ENCODE data around the gene PTPMT1. TPM values are rescaled to one million over a fixed set of nuclear protein-coding genes. Genes with fewer than 3 reads are reported as not detected.

Gene PTPMT1
- polyA plus RNA-seq, 1 donor from 2014 or later, result 2.7 TPM

DNA sequence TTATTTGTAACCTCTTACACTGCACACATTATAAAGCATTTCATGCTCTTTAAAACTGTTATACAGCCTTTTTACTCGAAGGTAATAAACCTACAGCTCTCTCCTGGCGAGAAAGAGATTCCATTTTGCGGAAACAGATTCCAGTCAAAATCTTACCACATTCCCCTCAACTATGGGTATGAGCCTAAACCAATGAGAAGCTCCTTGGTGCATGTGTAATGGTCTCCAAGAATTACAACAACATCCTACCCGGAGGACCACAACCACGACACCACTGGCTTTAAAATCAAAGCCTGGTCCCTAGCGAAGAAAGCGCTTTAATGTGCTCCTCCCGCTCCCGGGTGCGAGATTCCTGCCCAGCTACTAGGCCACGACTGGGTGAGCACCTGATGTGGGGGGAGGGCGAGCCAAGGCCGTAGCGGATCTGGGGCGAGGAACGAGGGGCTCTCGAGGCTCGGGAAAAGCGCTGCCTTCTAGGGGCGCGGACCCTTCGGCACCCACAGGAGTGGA lies 13.3 kb upstream of the PTPMT1 start:
- H2AFZ ChIP-seq (ENCODE audit: low read depth, low read length), result peak overlapping the region; percentile 34
- H3K4me3 ChIP-seq (ENCODE audit: low read length), result peak overlapping the region; percentile 94
- no peaks in the 10 kb centered on the region for H3K9me3 ChIP-seq (ENCODE audit: low read length)
- H3K36me3 ChIP-seq (ENCODE audit: insufficient read depth, low read length), result no peaks in the 10 kb centered on the region
- H4K20me1 ChIP-seq (ENCODE audit: insufficient read depth), result no peaks in the 10 kb centered on the region
- H3K9me2 ChIP-seq (ENCODE audit: insufficient read depth, low read length), result no peaks in the 10 kb centered on the region
- peak overlapping the region; percentile 94 for H3K9ac ChIP-seq (ENCODE audit: low read length)
- H3F3A ChIP-seq (ENCODE audit: insufficient read depth, low read length, poor library complexity, severe bottlenecking), result no peaks in the 10 kb centered on the region
- TF ChIP-seq EZH2 (IDR thresholded peaks at IDR 0.05; ENCODE audit: borderline replicate concordance, insufficient read depth, low read length, poor library complexity, severe bottlenecking) (no peak), RAD21 (conservative IDR thresholded peaks at IDR 0.05) (no peak), TAF1 (IDR thresholded peaks at IDR 0.05; ENCODE audit: low read depth) (no peak), MXI1 (conservative IDR thresholded peaks at IDR 0.05; ENCODE audit: poor library complexity, severe bottlenecking) (no peak), POLR2AphosphoS5 (IDR thresholded peaks at IDR 0.05) (no peak), SMC3 (conservative IDR thresholded peaks at IDR 0.05; ENCODE audit: poor library complexity) (no peak), EP300 (conservative IDR thresholded peaks at IDR 0.05; ENCODE audit: poor library complexity, severe bottlenecking) (no peak)
- TF ChIP-seq, protein P1, sequence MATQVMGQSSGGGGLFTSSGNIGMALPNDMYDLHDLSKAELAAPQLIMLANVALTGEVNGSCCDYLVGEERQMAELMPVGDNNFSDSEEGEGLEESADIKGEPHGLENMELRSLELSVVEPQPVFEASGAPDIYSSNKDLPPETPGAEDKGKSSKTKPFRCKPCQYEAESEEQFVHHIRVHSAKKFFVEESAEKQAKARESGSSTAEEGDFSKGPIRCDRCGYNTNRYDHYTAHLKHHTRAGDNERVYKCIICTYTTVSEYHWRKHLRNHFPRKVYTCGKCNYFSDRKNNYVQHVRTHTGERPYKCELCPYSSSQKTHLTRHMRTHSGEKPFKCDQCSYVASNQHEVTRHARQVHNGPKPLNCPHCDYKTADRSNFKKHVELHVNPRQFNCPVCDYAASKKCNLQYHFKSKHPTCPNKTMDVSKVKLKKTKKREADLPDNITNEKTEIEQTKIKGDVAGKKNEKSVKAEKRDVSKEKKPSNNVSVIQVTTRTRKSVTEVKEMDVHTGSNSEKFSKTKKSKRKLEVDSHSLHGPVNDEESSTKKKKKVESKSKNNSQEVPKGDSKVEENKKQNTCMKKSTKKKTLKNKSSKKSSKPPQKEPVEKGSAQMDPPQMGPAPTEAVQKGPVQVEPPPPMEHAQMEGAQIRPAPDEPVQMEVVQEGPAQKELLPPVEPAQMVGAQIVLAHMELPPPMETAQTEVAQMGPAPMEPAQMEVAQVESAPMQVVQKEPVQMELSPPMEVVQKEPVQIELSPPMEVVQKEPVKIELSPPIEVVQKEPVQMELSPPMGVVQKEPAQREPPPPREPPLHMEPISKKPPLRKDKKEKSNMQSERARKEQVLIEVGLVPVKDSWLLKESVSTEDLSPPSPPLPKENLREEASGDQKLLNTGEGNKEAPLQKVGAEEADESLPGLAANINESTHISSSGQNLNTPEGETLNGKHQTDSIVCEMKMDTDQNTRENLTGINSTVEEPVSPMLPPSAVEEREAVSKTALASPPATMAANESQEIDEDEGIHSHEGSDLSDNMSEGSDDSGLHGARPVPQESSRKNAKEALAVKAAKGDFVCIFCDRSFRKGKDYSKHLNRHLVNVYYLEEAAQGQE (IDR thresholded peaks at IDR 0.05; ENCODE audit: borderline replicate concordance), result no peak
- TF ChIP-seq, protein P2, sequence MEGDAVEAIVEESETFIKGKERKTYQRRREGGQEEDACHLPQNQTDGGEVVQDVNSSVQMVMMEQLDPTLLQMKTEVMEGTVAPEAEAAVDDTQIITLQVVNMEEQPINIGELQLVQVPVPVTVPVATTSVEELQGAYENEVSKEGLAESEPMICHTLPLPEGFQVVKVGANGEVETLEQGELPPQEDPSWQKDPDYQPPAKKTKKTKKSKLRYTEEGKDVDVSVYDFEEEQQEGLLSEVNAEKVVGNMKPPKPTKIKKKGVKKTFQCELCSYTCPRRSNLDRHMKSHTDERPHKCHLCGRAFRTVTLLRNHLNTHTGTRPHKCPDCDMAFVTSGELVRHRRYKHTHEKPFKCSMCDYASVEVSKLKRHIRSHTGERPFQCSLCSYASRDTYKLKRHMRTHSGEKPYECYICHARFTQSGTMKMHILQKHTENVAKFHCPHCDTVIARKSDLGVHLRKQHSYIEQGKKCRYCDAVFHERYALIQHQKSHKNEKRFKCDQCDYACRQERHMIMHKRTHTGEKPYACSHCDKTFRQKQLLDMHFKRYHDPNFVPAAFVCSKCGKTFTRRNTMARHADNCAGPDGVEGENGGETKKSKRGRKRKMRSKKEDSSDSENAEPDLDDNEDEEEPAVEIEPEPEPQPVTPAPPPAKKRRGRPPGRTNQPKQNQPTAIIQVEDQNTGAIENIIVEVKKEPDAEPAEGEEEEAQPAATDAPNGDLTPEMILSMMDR (IDR thresholded peaks at IDR 0.05; ENCODE audit: poor library complexity, severe bottlenecking), result no peak
- H3K79me2 ChIP-seq (replicated peaks; ENCODE audit: insufficient read depth, low read length), result peaks cover 55% of the 10 kb centered on the region
- no peaks in the 10 kb centered on the region for H3K27me3 ChIP-seq (ENCODE audit: insufficient read depth, low read depth, low read length)
- H3K4me2 ChIP-seq (ENCODE audit: low read length), result peak overlapping the region; percentile 81
- H3K27ac ChIP-seq (ENCODE audit: low read length), result peak overlapping the region; percentile 91

DNA sequence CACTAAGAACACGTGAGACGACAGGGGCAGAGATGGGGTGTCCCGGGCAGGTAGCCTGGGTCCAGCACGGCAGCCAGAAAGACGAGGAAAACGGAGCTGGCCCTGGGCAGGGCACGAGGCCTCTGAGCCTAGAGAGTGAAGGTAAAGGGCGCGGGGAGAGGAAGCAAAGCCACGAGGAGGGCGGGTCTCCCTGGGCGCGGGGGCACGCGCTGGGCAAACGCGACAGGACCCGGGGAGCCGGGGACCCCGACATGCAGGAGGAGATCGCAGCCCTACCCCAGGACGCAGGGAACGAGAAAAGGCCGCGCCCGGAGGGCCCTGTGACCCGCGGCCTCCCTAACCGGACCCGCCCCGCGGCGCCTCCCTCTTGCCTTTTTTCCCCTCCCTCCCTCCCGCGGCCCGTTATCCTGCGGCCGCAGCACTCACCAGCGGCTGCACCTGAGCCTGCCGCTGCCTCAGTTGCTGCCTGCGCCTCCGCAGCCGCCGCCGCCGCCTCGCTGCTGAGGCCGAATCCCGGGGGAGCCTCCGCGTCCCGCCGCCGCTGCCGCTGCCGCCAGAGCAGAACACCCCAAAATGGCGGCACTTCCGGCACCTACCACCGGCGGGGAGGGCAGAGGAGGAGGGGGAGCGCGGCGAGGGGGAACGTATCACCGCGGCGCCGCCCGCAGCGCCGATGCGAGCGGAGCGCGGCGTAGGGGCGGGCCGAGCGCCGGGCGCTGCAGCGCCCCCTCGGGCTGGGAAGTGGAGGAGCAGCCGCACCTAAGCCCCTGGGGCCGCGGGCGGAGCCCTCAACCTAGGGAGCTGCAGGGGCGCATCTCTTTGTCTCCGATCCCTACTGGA lies 12.6 kb upstream of the PTPMT1 start, which contains the start of gene CELF1:
TSS of gene CELF1 (minus strand) at position 567 of the 840 bp plus-strand sequence. CDS start 53,609 bp downstream, outside the sequence.
- Histone ChIP-seq H3K9me3 (ENCODE audit: low read length) (no peaks in the 10 kb centered on the region), H3K9me2 (ENCODE audit: insufficient read depth, low read length) (no peaks in the 10 kb centered on the region), H2AFZ (ENCODE audit: low read depth, low read length) (peak within 1 kb of the TSS; percentile 92), H3K27me3 (ENCODE audit: insufficient read depth, low read depth, low read length) (no peaks in the 10 kb centered on the region), H3K4me2 (ENCODE audit: low read length) (peak within 1 kb of the TSS; percentile 81), H3K4me3 (ENCODE audit: low read length) (peak within 1 kb of the TSS; percentile 94), H3K36me3 (ENCODE audit: insufficient read depth, low read length) (no peaks in the 10 kb centered on the region), H3K27ac (ENCODE audit: low read length) (peak within 1 kb of the TSS; percentile 91), H3K79me2 (replicated peaks; ENCODE audit: insufficient read depth, low read length) (peaks cover 48% of the 10 kb centered on the region), H3F3A (ENCODE audit: insufficient read depth, low read length, poor library complexity, severe bottlenecking) (no peaks in the 10 kb centered on the region), H3K9ac (ENCODE audit: low read length) (peak within 1 kb of the TSS; percentile 94), H4K20me1 (ENCODE audit: insufficient read depth) (no peaks in the 10 kb centered on the region)
- peak; percentile 72 for TF ChIP-seq EP300 (conservative IDR thresholded peaks at IDR 0.05; ENCODE audit: poor library complexity, severe bottlenecking)
- TF ChIP-seq SMC3 (conservative IDR thresholded peaks at IDR 0.05; ENCODE audit: poor library complexity), result peak; percentile 73
- TF ChIP-seq RAD21 (conservative IDR thresholded peaks at IDR 0.05), result peak; percentile 74
- TF ChIP-seq POLR2AphosphoS5 (IDR thresholded peaks at IDR 0.05), result peak; percentile 93
- peak; percentile 75 for TF ChIP-seq TAF1 (IDR thresholded peaks at IDR 0.05; ENCODE audit: low read depth)
- TF ChIP-seq, protein P2 (IDR thresholded peaks at IDR 0.05; ENCODE audit: poor library complexity, severe bottlenecking), result peak; percentile 99
- peak; percentile 80 for TF ChIP-seq MXI1 (conservative IDR thresholded peaks at IDR 0.05; ENCODE audit: poor library complexity, severe bottlenecking)
- TF ChIP-seq, protein P1 (IDR thresholded peaks at IDR 0.05; ENCODE audit: borderline replicate concordance), result no peak
- TF ChIP-seq EZH2 (IDR thresholded peaks at IDR 0.05; ENCODE audit: borderline replicate concordance, insufficient read depth, low read length, poor library complexity, severe bottlenecking), result no peak

Measured in neural cell (in vitro differentiated cells).